SK-N-SH treated with all-trans-retinoic acid at 6 μM for 48 hours (cell line): Measurements from ENCODE around the gene MYH11.

Experiments used
- ARNTL ChIP-seq: fragments of 450-650 bp; formaldehyde crosslinking; IDR thresholded peaks from 2 replicates; pipeline ENCODE4 v1.5.0; 2020; ENCODE audit warnings: low read depth, mild to moderate bottlenecking, moderate library complexity, borderline replicate concordance
- BACH2 ChIP-seq: fragments of 250-450 bp; sonication (Bioruptor Pico); IDR thresholded peaks from 2 replicates; pipeline ENCODE4 v1.9.0; 2021; ENCODE audit warnings: mild to moderate bottlenecking, borderline replicate concordance
- GLIS3 ChIP-seq: fragments of 250-450 bp; sonication (Bioruptor Pico); IDR thresholded peaks from 2 replicates; pipeline ENCODE4 v1.5.0; 2020; ENCODE audit warnings: mild to moderate bottlenecking, moderate library complexity
- ISL1 ChIP-seq: fragments of 250-450 bp; sonication (Bioruptor Pico); IDR thresholded peaks from 2 replicates; pipeline ENCODE4 v2.1.2; 2022; ENCODE audit warnings: mild to moderate bottlenecking, moderate library complexity
- OSR1 ChIP-seq: fragments of 250-450 bp; sonication (Bioruptor Pico); IDR thresholded peaks from 2 replicates; pipeline ENCODE4 v1.8.0; 2022; ENCODE audit warnings: moderate library complexity, mild to moderate bottlenecking, inconsistent platforms
- PPARA ChIP-seq: fragments of 250-450 bp; sonication (Bioruptor Pico); IDR thresholded peaks from 2 replicates; pipeline ENCODE4 v1.5.0; 2020; ENCODE audit warnings: mild to moderate bottlenecking, borderline replicate concordance
- RARB ChIP-seq: fragments of 250-450 bp; sonication (Bioruptor Pico); IDR thresholded peaks from 2 replicates; pipeline ENCODE4 v1.8.0; 2021; ENCODE audit warnings: mild to moderate bottlenecking, moderate library complexity
- TCF4 ChIP-seq: fragments of 250-450 bp; sonication (Bioruptor Pico); IDR thresholded peaks from 2 replicates; pipeline ENCODE4 v1.8.0; 2021; ENCODE audit warnings: mild to moderate bottlenecking, moderate library complexity, borderline replicate concordance
- TOX ChIP-seq: fragments of 250-450 bp; sonication (Bioruptor Pico); IDR thresholded peaks from 2 replicates; pipeline ENCODE4 v1.8.0; 2021; ENCODE audit warnings: mild to moderate bottlenecking, moderate library complexity, borderline replicate concordance
- TSHZ2 ChIP-seq: fragments of 250-450 bp; sonication (Bioruptor Pico); IDR thresholded peaks from 2 replicates; pipeline ENCODE4 v1.5.0; 2020; ENCODE audit warnings: mild to moderate bottlenecking, moderate library complexity
- ZC3H10 ChIP-seq: fragments of 250-450 bp; sonication (Bioruptor Pico); IDR thresholded peaks from 2 replicates; pipeline ENCODE4 v1.5.1; 2021; ENCODE audit warnings: mild to moderate bottlenecking, moderate library complexity
- ZFP3 ChIP-seq: fragments of 250-450 bp; sonication (Bioruptor Pico); IDR thresholded peaks from 2 replicates; pipeline ENCODE4 v1.5.0; 2020; ENCODE audit warnings: mild to moderate bottlenecking, moderate library complexity
- ZFP30 ChIP-seq: fragments of 450-650 bp; formaldehyde crosslinking; IDR thresholded peaks from 2 replicates; pipeline ENCODE4 v1.5.0; 2022; ENCODE audit warnings: mild to moderate bottlenecking, moderate library complexity
- TF ChIP-seq, protein P1 (sequence below): fragments of 250-450 bp; sonication (Bioruptor Pico); IDR thresholded peaks from 2 replicates; pipeline ENCODE4 v1.5.1; 2021; ENCODE audit warnings: mild to moderate bottlenecking, moderate library complexity

- TF ChIP-seq ZFP30 (CRISPR knock-in tag), result no peak
- no peak for TF ChIP-seq OSR1 (CRISPR knock-in tag)
- no peak for TF ChIP-seq RARB (CRISPR knock-in tag)
- TF ChIP-seq BACH2 (CRISPR knock-in tag), result no peak
- TF ChIP-seq ISL1 (CRISPR knock-in tag), result no peak
- TF ChIP-seq GLIS3 (CRISPR knock-in tag), result no peak
- TF ChIP-seq ZFP3 (CRISPR knock-in tag), result no peak
- no peak for TF ChIP-seq TSHZ2 (CRISPR knock-in tag)
- no peak for TF ChIP-seq ZC3H10 (CRISPR knock-in tag)
- TF ChIP-seq TCF4 (CRISPR knock-in tag), result no peak
- TF ChIP-seq PPARA, result no peak
- TF ChIP-seq ARNTL (CRISPR knock-in tag), result no peak
- TF ChIP-seq, protein P1, sequence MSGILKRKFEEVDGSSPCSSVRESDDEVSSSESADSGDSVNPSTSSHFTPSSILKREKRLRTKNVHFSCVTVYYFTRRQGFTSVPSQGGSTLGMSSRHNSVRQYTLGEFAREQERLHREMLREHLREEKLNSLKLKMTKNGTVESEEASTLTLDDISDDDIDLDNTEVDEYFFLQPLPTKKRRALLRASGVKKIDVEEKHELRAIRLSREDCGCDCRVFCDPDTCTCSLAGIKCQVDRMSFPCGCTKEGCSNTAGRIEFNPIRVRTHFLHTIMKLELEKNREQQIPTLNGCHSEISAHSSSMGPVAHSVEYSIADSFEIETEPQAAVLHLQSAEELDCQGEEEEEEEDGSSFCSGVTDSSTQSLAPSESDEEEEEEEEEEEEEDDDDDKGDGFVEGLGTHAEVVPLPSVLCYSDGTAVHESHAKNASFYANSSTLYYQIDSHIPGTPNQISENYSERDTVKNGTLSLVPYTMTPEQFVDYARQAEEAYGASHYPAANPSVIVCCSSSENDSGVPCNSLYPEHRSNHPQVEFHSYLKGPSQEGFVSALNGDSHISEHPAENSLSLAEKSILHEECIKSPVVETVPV, result no peak
- TF ChIP-seq TOX (CRISPR knock-in tag), result no peak
Measured at GRCh38 chr16:15899538-15900100, 42.8 kb upstream of the MYH11 start.
